IMR-90 (cell line): ENCODE results near the gene EPS8.

ENCODE experiments used
- BHLHE40 ChIP-seq: fragments of 150-350 bp; IDR thresholded peaks from 2 replicates; pipeline ENCODE4 v1.6.1; 2016; ENCODE audit warnings: mild to moderate bottlenecking, low read depth, low read length
- CEBPB ChIP-seq: IDR thresholded peaks from 2 replicates; pipeline ENCODE4 v1.6.1; 2012; ENCODE audit warnings: low read depth, low read length, improper control_type of control experiment
- ELK1 ChIP-seq: fragments of 150-350 bp; IDR thresholded peaks from 2 replicates; pipeline ENCODE4 v1.6.1; 2016; ENCODE audit warnings: low read depth, mild to moderate bottlenecking, low read length, moderate library complexity, borderline replicate concordance
- MAZ ChIP-seq: IDR thresholded peaks from 2 replicates; pipeline ENCODE4 v1.6.1; 2012; ENCODE audit warnings: low read depth, mild to moderate bottlenecking, low read length, improper control_type of control experiment, moderate library complexity, borderline replicate concordance
- MXI1 ChIP-seq: IDR thresholded peaks from 2 replicates; pipeline ENCODE4 v1.6.1; 2012; ENCODE audit warnings: low read depth, mild to moderate bottlenecking, low read length, moderate library complexity, borderline replicate concordance
- POLR2A ChIP-seq: IDR thresholded peaks from 2 replicates; pipeline ENCODE4 v1.6.1; 2012; ENCODE audit warnings: mild to moderate bottlenecking, low read depth, low read length
- RAD21 ChIP-seq: IDR thresholded peaks from 2 replicates; pipeline ENCODE4 v1.6.1; 2012; ENCODE audit warnings: low read length, improper control_type of control experiment
- RFX5 ChIP-seq: IDR thresholded peaks from 2 replicates; pipeline ENCODE4 v1.8.0; 2012; ENCODE audit warnings: low read depth, mild to moderate bottlenecking, low read length, moderate library complexity
- USF2 ChIP-seq: fragments of 150-350 bp; IDR thresholded peaks from 2 replicates; pipeline ENCODE4 v1.6.1; 2017; ENCODE audit warnings: mild to moderate bottlenecking, antibody characterized with exemption, low read length, low read depth
- TF ChIP-seq, protein P1 (sequence below): conservative IDR thresholded peaks from 2 replicates; pipeline ENCODE4 v1.5.1; 2012; ENCODE audit warnings: mild to moderate bottlenecking, low read depth, low read length, improper control_type of control experiment

- no peak for TF ChIP-seq MAZ
- TF ChIP-seq, protein P1, sequence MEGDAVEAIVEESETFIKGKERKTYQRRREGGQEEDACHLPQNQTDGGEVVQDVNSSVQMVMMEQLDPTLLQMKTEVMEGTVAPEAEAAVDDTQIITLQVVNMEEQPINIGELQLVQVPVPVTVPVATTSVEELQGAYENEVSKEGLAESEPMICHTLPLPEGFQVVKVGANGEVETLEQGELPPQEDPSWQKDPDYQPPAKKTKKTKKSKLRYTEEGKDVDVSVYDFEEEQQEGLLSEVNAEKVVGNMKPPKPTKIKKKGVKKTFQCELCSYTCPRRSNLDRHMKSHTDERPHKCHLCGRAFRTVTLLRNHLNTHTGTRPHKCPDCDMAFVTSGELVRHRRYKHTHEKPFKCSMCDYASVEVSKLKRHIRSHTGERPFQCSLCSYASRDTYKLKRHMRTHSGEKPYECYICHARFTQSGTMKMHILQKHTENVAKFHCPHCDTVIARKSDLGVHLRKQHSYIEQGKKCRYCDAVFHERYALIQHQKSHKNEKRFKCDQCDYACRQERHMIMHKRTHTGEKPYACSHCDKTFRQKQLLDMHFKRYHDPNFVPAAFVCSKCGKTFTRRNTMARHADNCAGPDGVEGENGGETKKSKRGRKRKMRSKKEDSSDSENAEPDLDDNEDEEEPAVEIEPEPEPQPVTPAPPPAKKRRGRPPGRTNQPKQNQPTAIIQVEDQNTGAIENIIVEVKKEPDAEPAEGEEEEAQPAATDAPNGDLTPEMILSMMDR: no peak
- no peak for TF ChIP-seq POLR2A
- no peak for TF ChIP-seq CEBPB
- no peak for TF ChIP-seq BHLHE40
- no peak for TF ChIP-seq RAD21
- no peak for TF ChIP-seq RFX5
- TF ChIP-seq MXI1: no peak
- no peak for TF ChIP-seq USF2
- TF ChIP-seq ELK1: no peak
Measured at GRCh38 chr12:15682826-15683225, 106.4 kb downstream of the EPS8 start.
